ENCODE measurements around the gene RAB6A. TPM values are rescaled to one million over a fixed set of nuclear protein-coding genes. Genes with fewer than 3 reads are reported as not detected.

The RAB6A gene
- polyA plus RNA-seq, 4 donors = 117 to 132 (median 129) TPM

DNA sequence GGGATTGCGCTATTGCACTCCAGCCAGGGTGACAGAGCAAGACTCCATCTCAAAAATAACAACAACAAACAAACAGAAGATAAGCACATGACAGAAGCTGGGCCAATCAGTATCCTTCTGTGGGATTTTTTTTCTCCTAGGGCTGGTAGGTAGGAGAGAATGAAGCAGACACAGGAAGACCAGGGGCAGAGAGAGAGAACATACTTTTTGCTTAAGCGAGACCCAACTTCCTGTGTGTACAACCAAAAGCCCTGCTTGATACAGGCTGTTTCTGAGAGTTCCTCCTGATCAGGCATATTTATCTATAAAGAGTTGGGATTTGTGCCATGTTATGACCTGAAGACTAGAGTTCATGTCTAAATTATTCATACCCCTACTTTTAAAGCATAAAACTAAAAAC lies 126.9 kb downstream of the RAB6A start:
- DNase-seq (ENCODE audit: low read depth in 4 of 4, low spot score in 3 of 4) = no peak

DNA sequence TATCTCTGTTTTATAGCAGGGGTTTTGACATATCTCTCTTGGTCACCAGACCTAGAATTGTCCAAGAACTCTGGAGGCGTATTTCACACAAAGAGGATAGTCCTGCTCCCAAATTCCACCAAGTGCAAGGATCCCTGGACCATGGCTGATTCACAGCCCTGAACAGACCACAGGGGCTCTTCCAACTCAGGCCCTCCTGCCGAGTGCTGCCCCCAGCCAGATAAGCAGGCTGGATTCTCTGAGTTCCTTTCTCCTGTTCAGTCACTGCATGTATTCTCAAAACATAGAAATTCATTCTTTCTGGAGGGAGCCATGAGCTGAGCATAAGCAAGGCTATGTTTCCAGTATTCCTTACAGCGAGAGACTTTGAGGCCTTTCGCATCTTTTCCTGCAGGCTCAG lies 127.9 kb downstream of the RAB6A start:
- DNase-seq (ENCODE audit: low read depth in 4 of 4, low spot score in 3 of 4) = no peak

DNA sequence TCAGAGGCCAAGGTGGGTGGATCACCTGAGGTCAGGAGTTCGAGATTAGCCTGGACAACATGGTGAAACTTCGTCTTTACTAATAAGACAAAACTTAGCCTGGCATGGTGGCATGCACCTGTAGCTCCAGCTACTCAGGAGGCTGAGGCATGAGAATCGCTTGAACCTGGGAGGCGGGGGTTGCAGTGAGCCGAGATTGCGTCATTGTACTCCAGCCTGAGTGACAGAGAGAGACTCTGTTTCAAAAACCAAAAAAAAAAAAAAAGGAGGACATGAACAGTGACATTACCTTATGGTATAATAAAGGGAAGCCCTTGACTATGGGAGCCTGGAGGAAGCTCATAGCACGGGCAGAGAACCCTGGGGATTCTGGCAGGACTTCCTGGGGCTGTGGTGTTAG lies 131.0 kb downstream of the RAB6A start:
- no peak for DNase-seq (ENCODE audit: low read depth in 4 of 4, low spot score in 3 of 4)

DNA sequence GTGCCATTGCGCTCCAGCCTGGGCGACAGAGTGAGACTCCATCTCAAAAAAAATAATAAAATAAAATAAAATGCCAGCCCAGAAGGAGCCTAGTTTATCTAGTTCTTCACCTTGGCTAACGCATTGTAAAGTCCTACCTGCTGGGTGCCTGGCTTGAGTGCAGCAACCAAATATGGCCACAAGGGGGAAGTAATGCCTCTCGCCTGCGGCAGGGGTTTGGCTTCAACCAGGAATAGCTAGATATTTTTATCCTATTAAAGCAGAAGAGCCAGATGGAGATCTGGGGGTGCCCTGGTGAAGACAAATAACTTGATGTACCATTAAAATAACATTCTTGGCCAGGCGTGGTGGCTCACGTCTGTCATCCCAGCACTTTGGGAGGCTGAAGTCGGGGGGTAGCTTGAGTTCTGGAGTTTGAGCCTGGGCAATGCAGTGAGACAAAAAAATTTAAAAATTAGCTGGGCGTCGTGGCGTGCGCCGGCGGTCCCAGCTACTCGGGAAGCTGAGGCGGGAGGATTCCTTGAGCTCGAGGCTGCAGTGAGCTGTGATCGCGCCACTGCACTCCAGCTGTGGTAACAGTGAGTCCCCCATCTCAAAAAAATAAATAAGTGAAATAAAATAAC lies 135.1 kb downstream of the RAB6A start:
- peak; percentile 49 to 65 (median 52) for DNase-seq (ENCODE audit: low read depth in 4 of 4, low spot score in 3 of 4)

Other genes with a start within 250 kb of the RAB6A start
- gene FAM168A, start 163.0 kb downstream of the RAB6A start, polyA plus RNA-seq (ENCODE audit: insufficient read length in 4 of 4) = 10 to 100 TPM; 44.3 to 46.4 (median 44.9) TPM
- gene PLEKHB1, start 114.5 kb downstream of the RAB6A start, polyA plus RNA-seq (ENCODE audit: insufficient read length in 4 of 4) = 10 to 100 TPM; 16.6 to 18.5 (median 17.3) TPM
- 10 to 100 TPM; 63.7 to 71.8 (median 67.6) TPM for gene MRPL48, start 26.8 kb upstream of the RAB6A start, polyA plus RNA-seq (ENCODE audit: insufficient read length in 4 of 4)
- 10 to 100 TPM; 66.9 to 76.0 (median 69.5) TPM for gene COA4, start 115.8 kb upstream of the RAB6A start, polyA plus RNA-seq (ENCODE audit: insufficient read length in 4 of 4)
- 10 to 100 TPM; 29.6 to 36.5 (median 34.7) TPM for gene PAAF1, start 115.9 kb upstream of the RAB6A start, polyA plus RNA-seq (ENCODE audit: insufficient read length in 4 of 4)
- 1 to 10 TPM; 2.1 to 4.4 (median 3.7) TPM for gene DNAJB13, start 190.0 kb upstream of the RAB6A start, polyA plus RNA-seq (ENCODE audit: insufficient read length in 4 of 4)
- gene UCP2, start 221.8 kb upstream of the RAB6A start, polyA plus RNA-seq (ENCODE audit: insufficient read length in 4 of 4) = 10 to 100 TPM; 51.6 to 82.1 (median 73.9) TPM
- gene UCP3, start 248.0 kb upstream of the RAB6A start, polyA plus RNA-seq (ENCODE audit: insufficient read length in 4 of 4) = 1 to 10 TPM; 2.1 to 2.3 (median 2.2) TPM

Measured in right renal pelvis (tissue), 4 donors.